ENCODE measurements around the gene SNX4. TPM values are rescaled to one million over a fixed set of nuclear protein-coding genes. Genes with fewer than 3 reads are reported as not detected.
"Not testable (repeated sequence)": the region's sequence is repeated elsewhere in the genome, so short reads cannot be mapped to it uniquely, and the experiment has no call there.

SNX4 gene
- 10 to 100 TPM; 75.9 to 83.1 (median 77.8) TPM for polyA plus RNA-seq (ENCODE audit: insufficient read length in 3 of 3)

GRCh38 chr3:125519678-125520562 lies at the start of gene SNX4:
Gene SNX4 (minus strand): TSS chr3:125520202. CDS start chr3:125520172, 30 bp downstream.
- DNase-seq (ENCODE audit: low read depth in 3 of 3, low spot score in 2 of 3) = peak; percentile 80 to 89 (median 80)

GRCh38 chr3:125556314-125556713 lies 36.3 kb upstream of the SNX4 start:
- no peak for DNase-seq (ENCODE audit: low read depth in 3 of 3, low spot score in 2 of 3)

GRCh38 chr3:125552401-125552800 lies 32.4 kb upstream of the SNX4 start:
- DNase-seq (ENCODE audit: low read depth in 3 of 3, low spot score in 2 of 3) = no peak

- DNase-seq (ENCODE audit: low read depth in 3 of 3, low spot score in 2 of 3) = no peak
Measured at GRCh38 chr3:125528920-125529319, 8.9 kb upstream of the SNX4 start.

- DNase-seq (ENCODE audit: low read depth in 3 of 3, low spot score in 2 of 3) = no peak
Measured at GRCh38 chr3:125525153-125525552, 5.2 kb upstream of the SNX4 start.

GRCh38 chr3:125520563-125520919 lies 539 bp upstream of the SNX4 start:
- not testable (repeated sequence) for DNase-seq (ENCODE audit: low read depth in 3 of 3, low spot score in 2 of 3)

- no peak for DNase-seq (ENCODE audit: low read depth in 3 of 3, low spot score in 2 of 3)
Measured at GRCh38 chr3:125515421-125515820, 4.6 kb downstream of the SNX4 start.

GRCh38 chr3:125513490-125514115 lies 6.4 kb downstream of the SNX4 start:
- DNase-seq (ENCODE audit: low read depth in 3 of 3, low spot score in 2 of 3) = no peak

GRCh38 chr3:125512135-125512920 lies 7.7 kb downstream of the SNX4 start:
- DNase-seq (ENCODE audit: low read depth in 3 of 3, low spot score in 2 of 3) = no peak

- no peak for DNase-seq (ENCODE audit: low read depth in 3 of 3, low spot score in 2 of 3)
Measured at GRCh38 chr3:125511420-125512118, 8.4 kb downstream of the SNX4 start.

GRCh38 chr3:125507128-125507527 lies 12.9 kb downstream of the SNX4 start:
- no peak for DNase-seq (ENCODE audit: low read depth in 3 of 3, low spot score in 2 of 3)

- DNase-seq (ENCODE audit: low read depth in 3 of 3, low spot score in 2 of 3) = no peak
Measured at GRCh38 chr3:125498630-125499029, 21.4 kb downstream of the SNX4 start.

GRCh38 chr3:125496701-125497100 lies 23.3 kb downstream of the SNX4 start:
- DNase-seq (ENCODE audit: low read depth in 3 of 3, low spot score in 2 of 3) = no peak

- DNase-seq (ENCODE audit: low read depth in 3 of 3, low spot score in 2 of 3) = no peak
Measured at GRCh38 chr3:125482406-125482805, 37.6 kb downstream of the SNX4 start.

GRCh38 chr3:125481786-125482185 lies 38.2 kb downstream of the SNX4 start:
- no peak for DNase-seq (ENCODE audit: low read depth in 3 of 3, low spot score in 2 of 3)

- DNase-seq (ENCODE audit: low read depth in 3 of 3, low spot score in 2 of 3) = not testable (repeated sequence)
Measured at GRCh38 chr3:125481375-125481759, 38.6 kb downstream of the SNX4 start.

GRCh38 chr3:125480656-125481374 lies 39.2 kb downstream of the SNX4 start:
- DNase-seq (ENCODE audit: low read depth in 3 of 3, low spot score in 2 of 3) = no peak

GRCh38 chr3:125479091-125479490 lies 40.9 kb downstream of the SNX4 start:
- no peak for DNase-seq (ENCODE audit: low read depth in 3 of 3, low spot score in 2 of 3)

- DNase-seq (ENCODE audit: low read depth in 3 of 3, low spot score in 2 of 3) = no peak
Measured at GRCh38 chr3:125478326-125478725, 41.7 kb downstream of the SNX4 start.

- no peak for DNase-seq (ENCODE audit: low read depth in 3 of 3, low spot score in 2 of 3)
Measured at GRCh38 chr3:125477701-125478100, 42.3 kb downstream of the SNX4 start.
